ENCODE measurements around the gene ITPA. TPM values are rescaled to one million over a fixed set of nuclear protein-coding genes. Genes with fewer than 3 reads are reported as not detected.

Gene ITPA
- total and polyA plus RNA-seq, 2 of the 13 experiments (the other 11 are each of a cell fraction or from before 2014, with no cell fraction given) = 60.1 to 103 TPM

DNA sequence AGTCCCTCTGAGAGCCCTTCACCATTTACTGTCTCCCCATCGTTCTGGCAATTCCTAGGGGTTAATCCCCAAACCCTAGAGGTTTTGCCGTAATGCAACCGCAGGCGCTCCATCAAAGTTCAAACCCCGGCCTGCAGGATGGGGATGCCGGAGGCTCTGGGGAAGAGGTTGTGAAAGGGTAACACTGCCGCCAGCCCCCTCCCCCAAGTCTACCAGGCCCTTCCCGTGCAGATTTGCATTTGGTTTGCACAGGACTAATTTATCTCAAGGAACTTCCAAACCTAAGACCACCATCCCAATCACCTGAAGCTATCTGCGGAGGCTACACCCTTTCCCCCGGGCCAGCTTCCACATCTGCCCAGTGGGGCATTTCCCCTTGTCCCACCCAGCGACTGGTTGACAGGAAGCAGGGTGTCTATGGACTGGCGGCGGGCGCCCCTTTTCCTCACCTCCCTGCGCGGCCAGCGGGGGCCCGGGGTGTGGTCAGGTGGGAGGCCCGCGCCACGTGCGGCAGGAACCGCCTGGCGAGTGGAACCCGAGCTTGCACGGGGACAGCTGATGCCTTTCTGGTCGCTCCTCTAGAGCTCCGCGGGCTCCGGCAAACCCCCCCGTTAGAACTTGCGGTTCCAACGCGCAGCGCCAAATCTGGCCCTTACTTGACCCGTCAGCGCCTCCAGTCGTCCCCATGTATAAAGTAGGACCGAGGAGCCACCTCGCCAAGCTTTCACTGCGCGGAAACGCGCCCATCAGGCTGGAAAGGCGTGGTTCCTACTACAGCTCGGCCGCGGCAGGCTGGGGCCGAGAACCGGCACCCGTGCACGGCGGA is 39.1 kb downstream of the ITPA start (continued):
- TF ChIP-seq, protein P1, sequence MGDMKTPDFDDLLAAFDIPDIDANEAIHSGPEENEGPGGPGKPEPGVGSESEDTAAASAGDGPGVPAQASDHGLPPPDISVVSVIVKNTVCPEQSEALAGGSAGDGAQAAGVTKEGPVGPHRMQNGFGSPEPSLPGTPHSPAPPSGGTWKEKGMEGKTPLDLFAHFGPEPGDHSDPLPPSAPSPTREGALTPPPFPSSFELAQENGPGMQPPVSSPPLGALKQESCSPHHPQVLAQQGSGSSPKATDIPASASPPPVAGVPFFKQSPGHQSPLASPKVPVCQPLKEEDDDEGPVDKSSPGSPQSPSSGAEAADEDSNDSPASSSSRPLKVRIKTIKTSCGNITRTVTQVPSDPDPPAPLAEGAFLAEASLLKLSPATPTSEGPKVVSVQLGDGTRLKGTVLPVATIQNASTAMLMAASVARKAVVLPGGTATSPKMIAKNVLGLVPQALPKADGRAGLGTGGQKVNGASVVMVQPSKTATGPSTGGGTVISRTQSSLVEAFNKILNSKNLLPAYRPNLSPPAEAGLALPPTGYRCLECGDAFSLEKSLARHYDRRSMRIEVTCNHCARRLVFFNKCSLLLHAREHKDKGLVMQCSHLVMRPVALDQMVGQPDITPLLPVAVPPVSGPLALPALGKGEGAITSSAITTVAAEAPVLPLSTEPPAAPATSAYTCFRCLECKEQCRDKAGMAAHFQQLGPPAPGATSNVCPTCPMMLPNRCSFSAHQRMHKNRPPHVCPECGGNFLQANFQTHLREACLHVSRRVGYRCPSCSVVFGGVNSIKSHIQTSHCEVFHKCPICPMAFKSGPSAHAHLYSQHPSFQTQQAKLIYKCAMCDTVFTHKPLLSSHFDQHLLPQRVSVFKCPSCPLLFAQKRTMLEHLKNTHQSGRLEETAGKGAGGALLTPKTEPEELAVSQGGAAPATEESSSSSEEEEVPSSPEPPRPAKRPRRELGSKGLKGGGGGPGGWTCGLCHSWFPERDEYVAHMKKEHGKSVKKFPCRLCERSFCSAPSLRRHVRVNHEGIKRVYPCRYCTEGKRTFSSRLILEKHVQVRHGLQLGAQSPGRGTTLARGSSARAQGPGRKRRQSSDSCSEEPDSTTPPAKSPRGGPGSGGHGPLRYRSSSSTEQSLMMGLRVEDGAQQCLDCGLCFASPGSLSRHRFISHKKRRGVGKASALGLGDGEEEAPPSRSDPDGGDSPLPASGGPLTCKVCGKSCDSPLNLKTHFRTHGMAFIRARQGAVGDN (CRISPR knock-in tag; IDR thresholded peaks at IDR 0.05) = peak; percentile 90
- 0 out of 2 replicates have a peak, but pooled peaks have one; percentile 23 for TF ChIP-seq ZNF766 (CRISPR knock-in tag; IDR thresholded peaks at IDR 0.05; ENCODE audit: borderline replicate concordance)
- TF ChIP-seq MED1 (CRISPR knock-in tag; IDR thresholded peaks at IDR 0.05) = no peak
- TF ChIP-seq, protein P2, sequence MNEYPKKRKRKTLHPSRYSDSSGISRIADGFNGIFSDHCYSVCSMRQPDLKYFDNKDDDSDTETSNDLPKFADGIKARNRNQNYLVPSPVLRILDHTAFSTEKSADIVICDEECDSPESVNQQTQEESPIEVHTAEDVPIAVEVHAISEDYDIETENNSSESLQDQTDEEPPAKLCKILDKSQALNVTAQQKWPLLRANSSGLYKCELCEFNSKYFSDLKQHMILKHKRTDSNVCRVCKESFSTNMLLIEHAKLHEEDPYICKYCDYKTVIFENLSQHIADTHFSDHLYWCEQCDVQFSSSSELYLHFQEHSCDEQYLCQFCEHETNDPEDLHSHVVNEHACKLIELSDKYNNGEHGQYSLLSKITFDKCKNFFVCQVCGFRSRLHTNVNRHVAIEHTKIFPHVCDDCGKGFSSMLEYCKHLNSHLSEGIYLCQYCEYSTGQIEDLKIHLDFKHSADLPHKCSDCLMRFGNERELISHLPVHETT (CRISPR knock-in tag; conservative IDR thresholded peaks at IDR 0.05) = no peak
- TF ChIP-seq ZNF773 (CRISPR knock-in tag; IDR thresholded peaks at IDR 0.05; ENCODE audit: borderline replicate concordance) = peak; percentile 48; the same call in 1 of the 2 replicates
- TF ChIP-seq GATA4 (IDR thresholded peaks at IDR 0.05; ENCODE audit: borderline replicate concordance, low read depth) = no peak
- TF ChIP-seq STAG1 (CRISPR knock-in tag; IDR thresholded peaks at IDR 0.05) = peak; percentile 58
- no peak for TF ChIP-seq SMAD1 (CRISPR knock-in tag; IDR thresholded peaks at IDR 0.05; ENCODE audit: borderline replicate concordance, low read depth)
- no peak for TF ChIP-seq ZBTB21 (CRISPR knock-in tag; IDR thresholded peaks at IDR 0.05)
- TF ChIP-seq KAT8 (CRISPR knock-in tag; IDR thresholded peaks at IDR 0.05) = 0 out of 2 replicates have a peak, but pooled peaks have one; percentile 42
- TF ChIP-seq, protein P3, sequence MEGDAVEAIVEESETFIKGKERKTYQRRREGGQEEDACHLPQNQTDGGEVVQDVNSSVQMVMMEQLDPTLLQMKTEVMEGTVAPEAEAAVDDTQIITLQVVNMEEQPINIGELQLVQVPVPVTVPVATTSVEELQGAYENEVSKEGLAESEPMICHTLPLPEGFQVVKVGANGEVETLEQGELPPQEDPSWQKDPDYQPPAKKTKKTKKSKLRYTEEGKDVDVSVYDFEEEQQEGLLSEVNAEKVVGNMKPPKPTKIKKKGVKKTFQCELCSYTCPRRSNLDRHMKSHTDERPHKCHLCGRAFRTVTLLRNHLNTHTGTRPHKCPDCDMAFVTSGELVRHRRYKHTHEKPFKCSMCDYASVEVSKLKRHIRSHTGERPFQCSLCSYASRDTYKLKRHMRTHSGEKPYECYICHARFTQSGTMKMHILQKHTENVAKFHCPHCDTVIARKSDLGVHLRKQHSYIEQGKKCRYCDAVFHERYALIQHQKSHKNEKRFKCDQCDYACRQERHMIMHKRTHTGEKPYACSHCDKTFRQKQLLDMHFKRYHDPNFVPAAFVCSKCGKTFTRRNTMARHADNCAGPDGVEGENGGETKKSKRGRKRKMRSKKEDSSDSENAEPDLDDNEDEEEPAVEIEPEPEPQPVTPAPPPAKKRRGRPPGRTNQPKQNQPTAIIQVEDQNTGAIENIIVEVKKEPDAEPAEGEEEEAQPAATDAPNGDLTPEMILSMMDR (CRISPR knock-in tag; IDR thresholded peaks at IDR 0.05) = peak; percentile 69
- TF ChIP-seq, protein P4, sequence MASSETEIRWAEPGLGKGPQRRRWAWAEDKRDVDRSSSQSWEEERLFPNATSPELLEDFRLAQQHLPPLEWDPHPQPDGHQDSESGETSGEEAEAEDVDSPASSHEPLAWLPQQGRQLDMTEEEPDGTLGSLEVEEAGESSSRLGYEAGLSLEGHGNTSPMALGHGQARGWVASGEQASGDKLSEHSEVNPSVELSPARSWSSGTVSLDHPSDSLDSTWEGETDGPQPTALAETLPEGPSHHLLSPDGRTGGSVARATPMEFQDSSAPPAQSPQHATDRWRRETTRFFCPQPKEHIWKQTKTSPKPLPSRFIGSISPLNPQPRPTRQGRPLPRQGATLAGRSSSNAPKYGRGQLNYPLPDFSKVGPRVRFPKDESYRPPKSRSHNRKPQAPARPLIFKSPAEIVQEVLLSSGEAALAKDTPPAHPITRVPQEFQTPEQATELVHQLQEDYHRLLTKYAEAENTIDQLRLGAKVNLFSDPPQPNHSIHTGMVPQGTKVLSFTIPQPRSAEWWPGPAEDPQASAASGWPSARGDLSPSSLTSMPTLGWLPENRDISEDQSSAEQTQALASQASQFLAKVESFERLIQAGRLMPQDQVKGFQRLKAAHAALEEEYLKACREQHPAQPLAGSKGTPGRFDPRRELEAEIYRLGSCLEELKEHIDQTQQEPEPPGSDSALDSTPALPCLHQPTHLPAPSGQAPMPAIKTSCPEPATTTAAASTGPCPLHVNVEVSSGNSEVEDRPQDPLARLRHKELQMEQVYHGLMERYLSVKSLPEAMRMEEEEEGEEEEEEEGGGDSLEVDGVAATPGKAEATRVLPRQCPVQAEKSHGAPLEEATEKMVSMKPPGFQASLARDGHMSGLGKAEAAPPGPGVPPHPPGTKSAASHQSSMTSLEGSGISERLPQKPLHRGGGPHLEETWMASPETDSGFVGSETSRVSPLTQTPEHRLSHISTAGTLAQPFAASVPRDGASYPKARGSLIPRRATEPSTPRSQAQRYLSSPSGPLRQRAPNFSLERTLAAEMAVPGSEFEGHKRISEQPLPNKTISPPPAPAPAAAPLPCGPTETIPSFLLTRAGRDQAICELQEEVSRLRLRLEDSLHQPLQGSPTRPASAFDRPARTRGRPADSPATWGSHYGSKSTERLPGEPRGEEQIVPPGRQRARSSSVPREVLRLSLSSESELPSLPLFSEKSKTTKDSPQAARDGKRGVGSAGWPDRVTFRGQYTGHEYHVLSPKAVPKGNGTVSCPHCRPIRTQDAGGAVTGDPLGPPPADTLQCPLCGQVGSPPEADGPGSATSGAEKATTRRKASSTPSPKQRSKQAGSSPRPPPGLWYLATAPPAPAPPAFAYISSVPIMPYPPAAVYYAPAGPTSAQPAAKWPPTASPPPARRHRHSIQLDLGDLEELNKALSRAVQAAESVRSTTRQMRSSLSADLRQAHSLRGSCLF (CRISPR knock-in tag; IDR thresholded peaks at IDR 0.05; ENCODE audit: borderline replicate concordance) = no peak
- TF ChIP-seq, protein P5, sequence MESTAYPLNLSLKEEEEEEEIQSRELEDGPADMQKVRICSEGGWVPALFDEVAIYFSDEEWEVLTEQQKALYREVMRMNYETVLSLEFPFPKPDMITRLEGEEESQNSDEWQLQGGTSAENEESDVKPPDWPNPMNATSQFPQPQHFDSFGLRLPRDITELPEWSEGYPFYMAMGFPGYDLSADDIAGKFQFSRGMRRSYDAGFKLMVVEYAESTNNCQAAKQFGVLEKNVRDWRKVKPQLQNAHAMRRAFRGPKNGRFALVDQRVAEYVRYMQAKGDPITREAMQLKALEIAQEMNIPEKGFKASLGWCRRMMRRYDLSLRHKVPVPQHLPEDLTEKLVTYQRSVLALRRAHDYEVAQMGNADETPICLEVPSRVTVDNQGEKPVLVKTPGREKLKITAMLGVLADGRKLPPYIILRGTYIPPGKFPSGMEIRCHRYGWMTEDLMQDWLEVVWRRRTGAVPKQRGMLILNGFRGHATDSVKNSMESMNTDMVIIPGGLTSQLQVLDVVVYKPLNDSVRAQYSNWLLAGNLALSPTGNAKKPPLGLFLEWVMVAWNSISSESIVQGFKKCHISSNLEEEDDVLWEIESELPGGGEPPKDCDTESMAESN (CRISPR knock-in tag; conservative IDR thresholded peaks at IDR 0.05) = no peak

Measured in HepG2 (cell line).